Rectal smooth muscle tissue (tissue), 1 donor: ENCODE results near the gene TFG.
"Not testable (repeated sequence)": the region's sequence is repeated elsewhere in the genome, so short reads cannot be mapped to it uniquely, and the experiment has no call there.

ENCODE experiments used
- H3K27ac ChIP-seq: one replicate; pipeline ENCODE4 v1.7.0; 2013; ENCODE audit warnings: low read depth, low read length, inconsistent platforms
- H3K27me3 ChIP-seq: one replicate; pipeline ENCODE4 v1.7.0; 2013; ENCODE audit warnings: low read length; ENCODE audit not compliant: control insufficient read depth, insufficient read depth
- H3K36me3 ChIP-seq: one replicate; pipeline ENCODE4 v1.7.0; 2013; ENCODE audit warnings: low read length; ENCODE audit not compliant: control insufficient read depth, insufficient read depth
- H3K4me1 ChIP-seq: one replicate; pipeline ENCODE4 v1.7.0; 2013; ENCODE audit warnings: low read length; ENCODE audit not compliant: control insufficient read depth, insufficient read depth
- H3K4me3 ChIP-seq: one replicate; pipeline ENCODE4 v1.7.0; 2013; ENCODE audit warnings: low read length
- H3K9ac ChIP-seq: one replicate; pipeline ENCODE4 v1.7.0; 2013; ENCODE audit warnings: low read length

TFG gene

GRCh38 chr3:100708989-100709841 lies at the start of gene TFG:
TFG (plus strand) TSS chr3:100709494; CDS start chr3:100713686, 4,192 bp downstream.
- peak within 1 kb of the TSS; percentile 95 for H3K27ac ChIP-seq
- H3K9ac ChIP-seq: peak within 1 kb of the TSS; percentile 47
- peaks cover 3% of the 10 kb centered on the region for H3K4me1 ChIP-seq
- no peaks in the 10 kb centered on the region for H3K27me3 ChIP-seq
- H3K4me3 ChIP-seq: peak within 1 kb of the TSS; percentile 79
- no peaks in the 10 kb centered on the region for H3K36me3 ChIP-seq

DNA sequence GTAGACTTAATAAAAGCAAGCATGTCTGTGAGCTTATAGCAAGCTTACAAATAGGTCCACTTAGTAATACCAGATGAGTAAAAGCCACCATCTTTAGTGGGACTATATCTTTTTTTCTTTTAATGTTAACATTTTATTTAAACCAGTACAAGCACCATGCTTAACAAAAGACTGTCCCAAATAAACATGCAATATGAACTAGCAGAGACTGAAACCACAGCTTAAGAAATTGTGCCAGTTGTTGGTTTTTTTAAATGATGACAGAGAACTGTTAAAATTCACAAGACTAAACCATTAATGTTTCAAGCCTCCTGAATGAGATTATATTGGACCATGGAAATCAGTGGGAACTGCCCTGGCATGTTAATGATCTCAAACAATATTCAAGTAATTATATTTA lies 48.0 kb upstream of the TFG start:
- H3K9ac ChIP-seq: not testable (repeated sequence)

DNA sequence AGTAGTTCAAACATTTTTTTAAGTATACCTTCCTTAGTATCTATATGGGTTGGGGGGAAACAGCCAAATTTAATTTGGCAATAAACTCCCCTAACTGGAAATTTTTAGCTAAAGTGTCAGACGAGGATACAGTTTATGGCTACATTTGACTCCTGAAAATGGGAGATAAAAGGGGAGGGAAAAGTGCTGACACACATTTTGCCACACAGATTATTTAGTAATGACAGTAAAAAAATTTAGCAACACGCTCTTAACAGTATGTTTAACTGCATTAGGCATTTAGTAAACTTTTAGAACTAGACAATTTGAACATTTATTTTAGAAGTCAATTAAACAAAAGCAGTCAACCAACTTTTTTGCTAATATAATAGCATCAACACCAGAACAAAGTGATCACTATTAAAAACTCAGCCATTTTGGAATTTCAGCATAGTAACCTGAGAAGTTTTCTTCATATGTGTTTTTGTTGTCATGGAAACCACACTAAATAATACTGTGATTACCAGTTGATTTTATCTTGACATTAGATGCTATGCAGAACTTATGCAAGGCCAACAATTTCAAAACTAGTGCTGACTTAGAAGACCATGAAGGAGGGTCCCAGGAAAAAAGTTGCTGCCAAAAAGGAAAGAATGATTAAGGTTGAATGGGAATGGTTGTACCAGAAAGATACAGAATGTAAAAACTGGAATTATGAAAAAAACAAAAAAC lies 47.0 kb upstream of the TFG start:
- H3K27me3 ChIP-seq: no peaks in the 10 kb centered on the region
- H3K36me3 ChIP-seq: no peaks in the 10 kb centered on the region
- no peaks in the 10 kb centered on the region for H3K4me1 ChIP-seq
- no peak overlapping the region for H3K27ac ChIP-seq
- H3K9ac ChIP-seq: no peak overlapping the region
- no peak overlapping the region for H3K4me3 ChIP-seq

More for the DNA sequence above, 48.0 kb upstream of the TFG start:
- H3K27me3 ChIP-seq, H3K36me3 ChIP-seq, H3K4me1 ChIP-seq, H3K4me3 ChIP-seq, H3K27ac ChIP-seq: not testable (repeated sequence)

- H3K4me1 ChIP-seq: no peaks in the 10 kb centered on the region
- no peak overlapping the region for H3K27ac ChIP-seq
- no peaks in the 10 kb centered on the region for H3K36me3 ChIP-seq
- no peaks in the 10 kb centered on the region for H3K27me3 ChIP-seq
- H3K4me3 ChIP-seq: no peak overlapping the region
- no peak overlapping the region for H3K9ac ChIP-seq
Measured at GRCh38 chr3:100665230-100665629, 44.1 kb upstream of the TFG start.

- H3K4me3 ChIP-seq, H3K36me3 ChIP-seq, H3K27ac ChIP-seq, H3K4me1 ChIP-seq, H3K9ac ChIP-seq, H3K27me3 ChIP-seq: not testable (repeated sequence)
Measured at GRCh38 chr3:100666699-100667098, 42.6 kb upstream of the TFG start.

DNA sequence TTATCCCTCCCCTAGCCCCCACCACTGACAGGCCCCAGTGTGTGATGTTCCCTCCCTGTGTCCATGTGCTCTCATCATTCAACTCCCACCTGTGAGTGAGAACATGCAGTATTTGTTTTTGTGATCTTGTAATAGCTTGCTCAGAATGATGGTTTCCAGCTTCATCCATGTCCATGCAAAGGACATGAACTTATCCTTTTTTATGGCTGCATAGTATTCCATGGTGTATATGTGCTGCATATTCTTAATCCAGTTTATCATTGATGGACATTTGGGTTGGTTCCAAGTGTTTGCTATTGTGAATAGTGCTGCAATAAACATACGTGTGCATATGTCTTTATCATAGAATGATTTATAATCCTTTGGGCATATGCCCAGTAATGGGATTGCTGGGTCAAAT lies 42.0 kb upstream of the TFG start:
- H3K27ac ChIP-seq, H3K36me3 ChIP-seq, H3K4me1 ChIP-seq, H3K27me3 ChIP-seq, H3K9ac ChIP-seq, H3K4me3 ChIP-seq: not testable (repeated sequence)

GRCh38 chr3:100670995-100671394 lies 38.3 kb upstream of the TFG start:
- H3K9ac ChIP-seq, H3K4me3 ChIP-seq, H3K27me3 ChIP-seq, H3K36me3 ChIP-seq, H3K4me1 ChIP-seq, H3K27ac ChIP-seq: not testable (repeated sequence)

- H3K9ac ChIP-seq: no peak overlapping the region
- no peak overlapping the region for H3K27ac ChIP-seq
- H3K4me1 ChIP-seq: no peaks in the 10 kb centered on the region
- H3K36me3 ChIP-seq: no peaks in the 10 kb centered on the region
- no peaks in the 10 kb centered on the region for H3K27me3 ChIP-seq
- H3K4me3 ChIP-seq: no peak overlapping the region
Measured at GRCh38 chr3:100681496-100681895, 27.8 kb upstream of the TFG start.

DNA sequence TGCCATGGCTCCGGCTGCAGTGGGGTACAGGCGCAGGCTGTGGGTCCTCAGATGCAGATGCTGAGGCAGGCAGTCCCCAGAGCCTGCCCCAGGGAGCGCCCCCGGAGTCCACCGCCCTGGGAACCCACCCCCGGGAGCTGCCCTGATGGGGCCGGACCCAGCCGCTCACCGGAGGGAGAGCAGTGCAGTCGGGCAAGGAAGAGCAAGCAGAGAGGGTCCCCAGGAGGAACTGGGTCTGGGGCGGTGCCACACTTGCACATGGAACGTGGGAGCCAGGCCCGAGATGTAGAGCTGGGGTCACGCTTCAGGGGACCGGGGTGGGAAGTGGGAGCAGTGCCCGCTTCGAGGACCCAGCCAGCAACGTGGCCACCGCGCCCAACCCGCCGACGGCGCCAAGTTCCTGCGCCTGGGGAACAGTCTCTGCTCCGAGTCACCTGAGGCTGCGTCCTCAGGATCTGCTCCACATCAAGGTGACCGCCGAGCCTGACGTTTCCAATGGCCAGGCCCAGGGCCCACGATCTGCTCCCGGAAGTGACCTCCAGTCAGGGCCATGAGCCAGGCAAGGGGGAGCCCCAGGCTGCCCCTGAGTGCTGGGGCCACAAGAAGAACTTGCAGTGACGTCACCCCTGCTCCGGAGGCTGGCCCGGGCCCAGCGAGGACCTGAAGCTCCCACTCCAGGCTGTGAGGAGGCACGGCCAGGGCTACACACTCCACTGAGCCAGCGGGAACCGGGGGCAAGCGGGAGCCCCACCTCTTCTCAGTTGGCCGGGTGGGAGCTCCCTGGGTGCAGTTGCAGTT lies 27.0 kb upstream of the TFG start:
- Histone ChIP-seq H3K4me1 (no peaks in the 10 kb centered on the region), H3K4me3 (no peak overlapping the region), H3K9ac (no peak overlapping the region), H3K36me3 (no peaks in the 10 kb centered on the region), H3K27me3 (no peaks in the 10 kb centered on the region), H3K27ac (no peak overlapping the region)

GRCh38 chr3:100682854-100683760 lies 26.2 kb upstream of the TFG start:
- Histone ChIP-seq H3K27ac (no peak overlapping the region), H3K36me3 (no peaks in the 10 kb centered on the region), H3K27me3 (no peaks in the 10 kb centered on the region), H3K4me3 (no peak overlapping the region), H3K4me1 (no peaks in the 10 kb centered on the region), H3K9ac (no peak overlapping the region)

GRCh38 chr3:100693225-100693624 lies 16.1 kb upstream of the TFG start:
- no peak overlapping the region for H3K4me3 ChIP-seq
- H3K27ac ChIP-seq: no peak overlapping the region
- H3K27me3 ChIP-seq: no peaks in the 10 kb centered on the region
- H3K36me3 ChIP-seq: no peaks in the 10 kb centered on the region
- no peaks in the 10 kb centered on the region for H3K4me1 ChIP-seq
- no peak overlapping the region for H3K9ac ChIP-seq
